ENCODE results near the gene IL18BP. TPM values are rescaled to one million over a fixed set of nuclear protein-coding genes. Genes with fewer than 3 reads are reported as not detected.

IL18BP gene
- total and polyA plus RNA-seq, 2 of the 13 experiments (the other 11 are each of a cell fraction or from before 2014, with no cell fraction given) = 4.1 to 12.8 TPM

- TF ChIP-seq ZNF234 (CRISPR knock-in tag; conservative IDR thresholded peaks at IDR 0.05) = no peak
- TF ChIP-seq IKZF5 (CRISPR knock-in tag; IDR thresholded peaks at IDR 0.05) = no peak
- no peak for TF ChIP-seq ZNF720 (CRISPR knock-in tag; IDR thresholded peaks at IDR 0.05)
- TF ChIP-seq RARA (CRISPR knock-in tag; IDR thresholded peaks at IDR 0.05) = no peak
- no peak for TF ChIP-seq ZBED4 (CRISPR knock-in tag; IDR thresholded peaks at IDR 0.05; ENCODE audit: borderline replicate concordance)
- TF ChIP-seq ZKSCAN1 (IDR thresholded peaks at IDR 0.05; ENCODE audit: low read length) = no peak
- TF ChIP-seq STAT6 (CRISPR knock-in tag; IDR thresholded peaks at IDR 0.05; ENCODE audit: borderline replicate concordance) = no peak
These were observed 39.0 kb downstream of the IL18BP start (continued) for GRCh38 chr11:72037554-72038311.
